Neural cell (in vitro differentiated cells): ENCODE data around the gene GLDC.

ENCODE experiments used
- CTCF ChIP-seq: fragments of 450-650 bp; IDR thresholded peaks from 2 replicates; pipeline ENCODE4 v1.5.1; 2014; ENCODE audit warnings: antibody characterized with exemption, mild to moderate bottlenecking, moderate library complexity; ENCODE audit not compliant: poor library complexity, severe bottlenecking
- EP300 ChIP-seq: fragments of 450-650 bp; conservative IDR thresholded peaks from 2 replicates; pipeline ENCODE4 v1.6.1; 2014; ENCODE audit warnings: antibody characterized with exemption, mild to moderate bottlenecking, moderate library complexity; ENCODE audit not compliant: poor library complexity, severe bottlenecking
- EZH2 ChIP-seq: fragments of 200-600, 300-800 bp; shearing (Covaris generic), sonication (generic); IDR thresholded peaks from 2 replicates; pipeline ENCODE4 v1.6.1; 2014; ENCODE audit warnings: antibody characterized with exemption, low read length, borderline replicate concordance, mild to moderate bottlenecking; ENCODE audit not compliant: insufficient read depth, poor library complexity, severe bottlenecking
- POLR2AphosphoS5 ChIP-seq: IDR thresholded peaks from 2 replicates; pipeline ENCODE4 v1.6.1; 2012
- RAD21 ChIP-seq: fragments of 450-650 bp; conservative IDR thresholded peaks from 2 replicates; pipeline ENCODE4 v1.6.1; 2014; ENCODE audit warnings: antibody characterized with exemption, mild to moderate bottlenecking, moderate library complexity
- REST ChIP-seq: IDR thresholded peaks from 2 replicates; pipeline ENCODE4 v1.6.1; 2012; ENCODE audit warnings: borderline replicate concordance
- SMC3 ChIP-seq: fragments of 450-650 bp; conservative IDR thresholded peaks from 2 replicates; pipeline ENCODE4 v1.6.1; 2014; ENCODE audit warnings: antibody characterized with exemption, mild to moderate bottlenecking, moderate library complexity; ENCODE audit not compliant: poor library complexity
- TAF1 ChIP-seq: IDR thresholded peaks from 2 replicates; pipeline ENCODE4 v1.6.1; 2012; ENCODE audit warnings: low read depth

GRCh38 chr9:6655036-6655435 is 9.5 kb upstream of the GLDC start:
- TF ChIP-seq CTCF: no peak
- TF ChIP-seq EZH2: no peak
- TF ChIP-seq REST: no peak
- TF ChIP-seq EP300: no peak
- no peak for TF ChIP-seq TAF1
- TF ChIP-seq SMC3: no peak
- TF ChIP-seq POLR2AphosphoS5: no peak
- no peak for TF ChIP-seq RAD21
